CD1c-positive myeloid dendritic cell (primary cell): Measurements from ENCODE around the gene IGFLR1.

Experiments
- DNase-seq: peaks from one replicate; pipeline ENCODE4 v3.0.0-alpha.2; 2016; ENCODE audit errors: extremely low spot score

IGFLR1 gene, protein sequence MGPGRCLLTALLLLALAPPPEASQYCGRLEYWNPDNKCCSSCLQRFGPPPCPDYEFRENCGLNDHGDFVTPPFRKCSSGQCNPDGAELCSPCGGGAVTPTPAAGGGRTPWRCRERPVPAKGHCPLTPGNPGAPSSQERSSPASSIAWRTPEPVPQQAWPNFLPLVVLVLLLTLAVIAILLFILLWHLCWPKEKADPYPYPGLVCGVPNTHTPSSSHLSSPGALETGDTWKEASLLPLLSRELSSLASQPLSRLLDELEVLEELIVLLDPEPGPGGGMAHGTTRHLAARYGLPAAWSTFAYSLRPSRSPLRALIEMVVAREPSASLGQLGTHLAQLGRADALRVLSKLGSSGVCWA

DNA sequence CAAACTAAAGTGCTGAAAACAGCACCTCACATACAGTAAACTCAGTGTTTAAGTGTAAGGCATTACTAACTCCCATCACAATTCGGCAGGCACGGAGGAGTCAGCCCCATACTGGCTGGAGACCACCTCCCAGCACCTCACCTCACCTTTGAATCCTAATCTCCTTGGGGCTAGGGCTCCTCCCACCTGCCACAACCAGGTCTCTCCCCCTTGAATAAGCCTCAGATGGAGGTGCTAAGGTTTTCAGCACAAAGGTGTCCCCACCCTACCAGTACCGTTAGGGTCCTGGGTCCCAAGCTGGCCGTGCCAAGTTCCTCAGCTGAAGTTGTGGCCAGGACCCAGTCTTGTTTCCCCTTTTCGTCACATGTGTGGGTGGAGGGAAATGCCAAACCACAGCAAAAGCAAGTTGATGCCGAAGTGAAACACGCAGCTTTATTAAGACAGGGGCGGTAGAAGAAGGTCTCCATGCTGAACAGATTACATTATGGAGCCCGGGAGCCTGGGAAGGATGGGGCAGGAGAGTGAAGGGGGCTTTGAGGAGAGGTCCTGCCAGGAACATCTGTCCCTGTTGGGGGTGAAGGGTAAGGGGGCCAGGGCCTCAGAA is at the start of gene IGFLR1:
IGFLR1 (minus strand) TSS at position 332 of the 604 bp plus-strand sequence. CDS start 1,272 bp downstream, outside the sequence.
- peak; percentile 94 for DNase-seq

DNA sequence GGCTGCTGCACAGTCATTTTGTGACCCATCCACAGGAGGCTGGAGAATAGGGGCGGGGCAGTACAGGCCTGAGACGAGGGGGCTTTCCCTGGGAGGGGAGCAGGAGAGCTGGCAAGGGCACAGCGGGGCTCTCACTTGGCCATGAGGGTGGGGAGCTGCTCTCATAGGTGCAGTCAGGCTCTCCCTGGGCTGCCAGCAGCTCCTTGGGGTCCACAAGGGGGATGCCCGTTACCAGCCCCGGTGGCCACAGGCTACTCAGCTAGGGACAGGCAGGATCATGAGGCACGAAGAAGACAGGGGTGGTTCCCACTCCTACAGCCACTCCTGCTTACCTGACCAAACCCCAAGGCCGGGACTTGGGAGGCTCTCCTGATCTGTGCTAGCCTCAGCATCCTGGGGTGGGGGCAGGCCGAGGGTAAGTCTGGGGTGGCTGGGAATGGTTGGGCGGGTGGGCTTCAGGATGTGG is 49.6 kb upstream of the IGFLR1 start:
- DNase-seq = no peak

DNA sequence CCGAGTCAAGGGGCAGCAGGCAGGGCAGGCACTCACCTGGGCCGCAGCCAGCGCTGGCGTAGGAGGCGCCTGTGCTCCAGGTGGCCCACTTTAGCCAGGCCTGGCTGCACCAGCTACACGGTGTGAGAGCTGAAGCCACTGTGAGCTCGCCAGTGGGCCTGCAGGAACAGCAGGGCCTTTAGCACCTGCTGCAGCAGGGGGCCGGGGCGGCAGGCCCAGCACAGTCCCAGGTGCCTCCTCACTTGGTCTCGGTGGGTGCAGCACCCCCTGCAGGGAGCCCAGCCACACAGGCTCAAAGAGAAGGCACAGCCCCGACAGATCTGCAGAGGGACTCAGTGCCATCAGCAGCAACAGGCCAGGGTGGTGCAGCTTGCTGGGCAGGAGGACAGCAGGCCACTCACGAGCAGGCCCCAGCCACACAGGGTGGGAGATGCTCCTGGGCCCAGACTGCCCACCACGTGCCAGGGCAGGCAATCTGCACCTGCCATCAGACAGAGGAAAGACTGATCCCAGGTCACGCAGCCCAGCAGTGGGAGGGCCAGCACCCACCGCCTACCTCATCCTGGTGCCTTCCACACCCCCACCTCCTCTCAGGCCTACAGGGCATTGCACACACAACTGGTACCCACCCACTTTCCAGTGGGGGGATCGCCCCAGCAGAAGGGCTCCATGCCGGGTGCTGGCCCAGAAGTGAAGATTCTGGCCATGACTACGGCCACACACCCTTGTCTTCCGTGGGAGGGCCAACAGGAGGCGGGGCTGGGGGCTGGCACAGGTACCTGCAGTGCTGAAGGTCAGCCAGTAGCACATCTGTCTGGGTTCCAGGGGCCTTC is 48.9 kb upstream of the IGFLR1 start:
- DNase-seq = no peak

DNA sequence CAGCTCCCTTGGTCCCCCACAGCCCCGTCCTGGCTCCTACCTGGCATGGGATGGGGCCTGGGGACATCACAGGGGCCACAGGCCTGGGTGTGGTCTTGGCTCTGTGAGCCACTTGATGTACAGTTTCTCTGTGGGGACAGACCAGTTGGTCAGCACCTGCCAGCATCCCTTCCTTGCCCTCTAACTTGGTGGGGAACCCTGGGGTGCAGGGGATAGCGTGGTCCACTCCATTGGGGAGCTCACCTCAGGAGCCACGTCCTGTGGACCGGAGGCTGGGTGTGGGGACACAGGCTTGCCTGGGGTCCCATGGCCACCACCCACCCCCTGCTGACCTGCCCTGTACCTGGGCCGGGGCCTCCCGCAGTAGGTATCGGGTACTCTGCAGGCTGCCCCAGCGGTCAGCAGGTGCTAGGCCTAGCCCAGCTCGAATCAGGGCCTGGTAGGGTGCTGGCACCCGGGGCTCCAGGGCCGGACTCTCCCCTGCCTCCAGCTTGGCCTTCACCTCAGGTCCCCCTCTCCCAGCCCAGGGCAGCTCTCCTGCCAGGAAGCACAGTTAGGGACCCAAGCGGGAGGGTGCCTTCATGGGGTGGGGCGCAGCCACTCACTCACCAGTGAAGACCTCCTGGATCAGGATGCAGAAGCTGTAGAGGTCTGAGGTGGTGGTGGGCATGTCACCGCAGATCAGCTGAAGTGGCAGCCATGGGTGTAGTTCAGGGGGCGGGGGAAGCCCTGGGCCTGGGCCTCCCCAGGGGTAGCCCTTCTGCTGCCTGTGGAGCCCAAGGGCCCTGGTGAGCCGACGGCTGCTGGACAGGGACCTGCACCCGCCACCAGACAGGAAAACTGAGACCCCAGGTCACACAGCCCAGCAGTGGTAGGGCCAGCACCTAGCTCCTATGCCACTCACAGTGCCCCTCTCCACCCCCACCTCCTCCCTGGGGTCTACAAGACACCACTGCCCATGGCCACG is 48.0 kb upstream of the IGFLR1 start:
- no peak for DNase-seq

DNA sequence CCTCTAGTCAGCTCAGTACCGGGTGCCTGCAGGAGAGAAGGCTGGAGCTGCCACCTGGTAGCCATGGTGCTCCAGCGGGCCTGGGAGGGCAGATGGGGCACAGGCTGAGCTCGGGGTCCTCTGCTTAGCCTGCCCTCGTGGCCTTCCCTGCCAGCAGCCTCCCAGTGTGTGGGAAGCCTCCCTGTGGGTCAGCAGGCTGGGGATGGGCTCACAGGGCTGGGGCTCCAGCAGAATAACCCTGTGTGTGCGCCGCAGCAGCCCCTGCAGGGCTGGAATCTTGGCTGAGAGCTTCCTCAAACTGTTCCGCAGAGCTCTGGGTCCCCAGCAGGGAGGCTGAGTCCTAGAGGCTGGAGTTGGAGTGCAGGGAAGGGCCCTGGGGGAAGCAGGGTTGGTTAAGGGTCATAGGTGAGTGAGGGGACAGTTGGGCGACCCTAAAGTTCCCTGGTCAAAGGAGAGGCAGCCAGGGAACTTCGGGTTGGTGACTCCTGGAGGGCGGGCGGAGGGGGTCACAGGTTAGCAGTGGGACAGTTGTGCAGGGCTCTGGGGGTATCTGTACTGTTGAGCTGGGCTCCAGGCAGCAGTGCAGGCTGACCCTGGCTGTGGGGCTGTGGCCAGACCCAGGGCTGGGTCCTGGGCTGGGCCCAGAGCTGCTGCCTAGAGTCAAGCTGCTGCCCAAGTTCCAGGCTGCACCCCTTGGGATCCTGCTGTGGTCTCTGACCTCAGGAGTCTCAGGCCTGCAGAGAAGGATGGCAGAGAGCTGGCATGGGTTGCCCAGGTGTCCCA is 47.1 kb upstream of the IGFLR1 start:
- no peak for DNase-seq

DNA sequence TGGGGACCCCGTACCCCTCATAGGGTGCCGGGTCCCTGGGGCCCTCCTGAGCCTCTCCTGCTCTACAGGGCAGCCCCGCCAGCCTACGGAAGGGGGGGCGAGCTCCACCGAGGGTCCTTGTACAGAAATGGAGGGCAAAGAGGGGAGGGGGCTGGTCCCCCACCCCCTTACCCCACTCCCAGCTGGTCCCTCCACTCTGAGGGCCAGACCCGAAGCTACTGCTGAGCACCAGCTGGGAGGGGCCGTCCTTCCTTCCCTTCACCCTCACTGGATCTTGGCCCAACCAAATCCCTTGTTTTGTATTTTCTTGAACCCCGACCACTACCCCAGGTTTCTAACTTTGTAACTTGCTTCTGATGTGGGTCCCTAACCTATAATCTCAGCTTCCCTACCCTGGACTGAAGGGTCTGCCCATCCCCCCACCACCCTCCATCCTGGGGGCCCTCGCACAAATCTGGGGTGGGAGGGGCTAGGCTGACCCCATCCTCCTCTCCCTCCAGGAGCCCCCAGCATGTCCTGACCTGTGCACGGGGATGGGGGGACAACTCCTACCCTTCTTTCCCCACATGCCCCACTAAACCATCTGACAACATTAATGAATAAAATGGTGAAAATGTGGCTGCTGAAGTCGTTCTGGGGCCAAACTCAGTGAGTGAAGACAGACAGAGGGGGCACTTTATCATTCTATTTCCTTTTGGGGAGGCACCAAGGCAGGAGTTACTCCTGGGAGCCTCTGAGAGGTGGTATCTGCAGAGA is 46.1 kb upstream of the IGFLR1 start:
- no peak for DNase-seq

DNA sequence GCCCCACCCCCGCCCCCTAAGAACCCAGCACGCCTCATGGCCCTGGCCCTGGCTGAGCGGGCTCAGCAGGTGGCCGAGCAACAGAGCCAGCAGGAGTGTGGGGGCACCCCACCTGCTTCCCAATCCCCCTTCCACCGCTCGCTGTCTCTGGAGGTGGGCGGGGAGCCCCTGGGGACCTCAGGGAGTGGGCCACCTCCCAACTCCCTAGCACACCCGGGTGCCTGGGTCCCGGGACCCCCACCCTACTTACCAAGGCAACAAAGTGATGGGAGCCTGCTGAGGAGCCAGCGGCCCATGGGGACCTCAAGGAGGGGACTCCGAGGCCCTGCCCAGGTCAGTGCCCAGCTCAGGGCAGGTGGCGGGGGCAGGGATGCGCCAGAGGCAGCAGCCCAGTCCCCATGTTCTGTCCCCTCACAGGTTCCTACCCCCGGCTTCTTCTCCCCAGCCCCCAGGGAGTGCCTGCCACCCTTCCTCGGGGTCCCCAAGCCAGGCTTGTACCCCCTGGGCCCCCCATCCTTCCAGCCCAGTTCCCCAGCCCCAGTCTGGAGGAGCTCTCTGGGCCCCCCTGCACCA is 45.1 kb upstream of the IGFLR1 start:
- DNase-seq = no peak

DNA sequence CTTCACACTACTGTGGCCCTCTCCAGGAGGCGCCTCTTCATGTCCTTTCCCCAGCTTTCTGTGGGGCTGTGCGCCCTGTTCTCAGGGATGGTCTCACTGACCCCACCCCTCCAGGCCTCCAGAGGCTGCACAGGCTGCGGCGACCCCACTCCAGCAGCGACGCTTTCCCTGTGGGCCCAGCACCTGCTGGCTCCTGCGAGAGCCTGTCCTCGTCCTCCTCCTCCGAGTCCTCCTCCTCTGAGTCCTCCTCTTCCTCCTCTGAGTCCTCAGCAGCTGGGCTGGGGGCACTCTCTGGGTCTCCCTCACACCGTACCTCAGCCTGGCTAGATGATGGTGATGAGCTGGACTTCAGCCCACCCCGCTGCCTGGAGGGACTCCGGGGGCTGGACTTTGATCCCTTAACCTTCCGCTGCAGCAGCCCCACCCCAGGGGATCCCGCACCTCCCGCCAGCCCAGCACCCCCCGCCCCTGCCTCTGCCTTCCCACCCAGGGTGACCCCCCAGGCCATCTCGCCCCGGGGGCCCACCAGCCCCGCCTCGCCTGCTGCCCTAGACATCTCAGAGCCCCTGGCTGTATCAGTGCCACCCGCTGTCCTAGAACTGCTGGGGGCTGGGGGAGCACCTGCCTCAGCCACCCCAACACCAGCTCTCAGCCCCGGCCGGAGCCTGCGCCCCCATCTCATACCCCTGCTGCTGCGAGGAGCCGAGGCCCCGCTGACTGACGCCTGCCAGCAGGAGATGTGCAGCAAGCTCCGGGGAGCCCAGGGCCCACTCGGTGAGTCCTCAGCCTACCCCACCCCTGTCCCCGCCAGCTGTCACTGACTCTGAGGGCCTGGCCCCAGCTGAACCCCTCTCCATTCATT is 44.3 kb upstream of the IGFLR1 start:
- DNase-seq = no peak

DNA sequence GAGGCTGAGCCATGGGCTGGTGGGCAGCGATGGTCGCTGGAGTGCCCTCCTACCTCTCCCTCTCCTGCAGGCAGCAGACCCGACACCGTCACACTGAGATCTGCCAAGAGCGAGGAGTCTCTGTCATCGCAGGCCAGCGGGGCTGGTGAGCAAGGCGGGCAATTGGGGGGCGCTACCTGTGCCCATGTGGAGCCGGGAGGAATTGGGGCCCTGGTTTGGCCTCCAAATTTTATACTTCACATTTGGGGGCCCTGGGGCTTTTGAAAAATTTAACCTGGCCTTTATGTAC is 43.0 kb upstream of the IGFLR1 start:
- no peak for DNase-seq

DNA sequence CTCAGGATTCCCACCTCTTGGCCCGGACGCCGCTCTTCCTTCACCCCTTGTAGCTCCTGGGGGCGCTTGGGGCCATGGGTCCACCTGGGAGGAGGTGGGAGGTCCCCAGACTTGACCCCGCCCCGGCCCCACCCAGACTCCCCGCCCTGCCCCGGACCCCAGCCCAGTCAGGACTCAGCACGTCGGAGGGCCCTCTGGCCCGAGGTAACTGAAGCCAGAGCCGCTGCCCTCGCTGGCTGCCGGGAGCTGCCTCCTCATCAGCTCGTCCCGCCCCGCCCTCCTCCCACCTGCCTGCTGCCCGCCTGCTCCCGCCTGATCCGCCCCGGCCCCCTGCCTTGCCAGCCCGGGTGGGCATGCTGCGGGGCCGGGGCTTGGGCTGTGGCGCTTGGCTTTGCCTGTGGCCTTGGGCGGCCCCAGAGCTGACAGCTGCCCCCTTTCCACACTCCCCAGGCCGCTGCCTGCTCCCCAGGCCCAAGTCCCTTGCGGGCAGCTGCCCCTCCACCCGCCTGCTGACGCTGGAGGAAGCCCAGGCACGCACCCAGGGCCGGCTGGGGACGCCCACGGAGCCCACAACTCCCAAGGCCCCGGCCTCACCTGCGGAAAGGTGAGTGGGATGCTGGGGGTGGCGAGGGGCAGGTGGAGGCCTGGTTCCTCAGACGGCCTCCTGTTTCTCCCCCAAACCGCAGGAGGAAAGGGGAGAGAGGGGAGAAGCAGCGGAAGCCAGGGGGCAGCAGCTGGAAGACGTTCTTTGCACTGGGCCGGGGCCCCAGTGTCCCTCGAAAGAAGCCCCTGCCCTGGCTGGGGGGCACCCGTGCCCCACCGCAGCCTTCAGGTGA is 42.5 kb upstream of the IGFLR1 start:
- no peak for DNase-seq

DNA sequence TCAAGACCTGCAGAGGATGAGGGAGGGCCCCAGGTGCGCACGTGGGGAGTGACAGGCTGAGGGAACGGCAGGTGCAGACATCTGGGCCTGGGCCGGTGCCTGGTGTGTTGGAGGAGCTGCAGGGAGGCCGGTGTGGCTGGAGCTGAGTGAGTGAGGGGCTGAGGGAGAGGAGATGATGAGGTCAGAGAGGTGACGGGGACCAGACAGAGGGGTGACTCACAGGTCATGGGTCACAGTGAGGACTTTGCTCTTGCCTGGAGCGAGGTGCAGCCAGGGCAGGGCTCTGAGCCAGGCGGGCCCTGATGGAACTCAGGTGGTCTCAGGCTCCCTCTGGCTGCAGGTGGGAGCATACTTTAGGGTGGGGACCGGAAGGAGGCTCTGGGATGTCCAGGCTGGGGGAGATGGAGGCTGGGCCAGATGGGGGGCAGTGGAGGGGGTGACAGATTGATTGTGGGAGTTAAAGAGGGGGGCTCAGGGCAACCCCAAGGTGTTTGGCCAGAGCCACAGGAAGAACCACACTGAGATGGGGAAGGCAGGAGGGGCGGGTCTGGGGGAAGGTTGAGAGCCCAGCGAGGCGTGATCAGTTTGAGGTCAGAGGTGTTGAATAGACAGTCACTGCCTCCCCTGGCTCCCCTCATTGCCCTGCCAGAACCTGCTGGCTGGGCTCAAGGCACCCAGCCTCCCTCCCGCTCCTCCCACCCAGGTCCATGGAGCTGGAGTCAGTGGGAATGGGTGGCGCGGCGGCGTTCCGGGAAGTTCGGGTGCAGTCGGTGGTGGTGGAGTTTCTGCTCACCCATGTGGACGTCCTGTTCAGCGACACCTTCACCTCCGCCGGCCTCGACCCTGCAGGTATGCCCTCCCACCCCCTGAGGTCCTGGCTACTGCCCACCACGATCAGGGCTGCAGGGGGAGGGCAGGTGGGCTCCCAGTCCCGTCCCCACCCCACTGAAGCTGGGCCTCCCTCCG is 41.5 kb upstream of the IGFLR1 start:
- no peak for DNase-seq

DNA sequence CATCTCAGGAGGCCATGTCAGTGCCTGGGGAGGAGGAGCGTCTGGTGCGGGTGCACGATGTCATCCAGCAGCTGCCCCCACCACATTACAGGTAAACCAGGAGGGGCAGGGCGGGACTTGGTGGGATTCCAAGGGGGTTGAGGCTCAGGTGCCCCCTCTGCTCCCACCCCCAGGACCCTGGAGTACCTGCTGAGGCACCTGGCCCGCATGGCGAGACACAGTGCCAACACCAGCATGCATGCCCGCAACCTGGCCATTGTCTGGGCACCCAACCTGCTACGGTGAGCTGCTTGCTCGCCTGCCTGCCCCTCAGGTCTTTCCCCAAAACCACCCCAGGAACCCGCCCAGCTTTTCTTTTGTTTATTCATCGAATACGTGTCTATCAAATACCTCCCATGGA is 40.3 kb upstream of the IGFLR1 start:
- DNase-seq = no peak

DNA sequence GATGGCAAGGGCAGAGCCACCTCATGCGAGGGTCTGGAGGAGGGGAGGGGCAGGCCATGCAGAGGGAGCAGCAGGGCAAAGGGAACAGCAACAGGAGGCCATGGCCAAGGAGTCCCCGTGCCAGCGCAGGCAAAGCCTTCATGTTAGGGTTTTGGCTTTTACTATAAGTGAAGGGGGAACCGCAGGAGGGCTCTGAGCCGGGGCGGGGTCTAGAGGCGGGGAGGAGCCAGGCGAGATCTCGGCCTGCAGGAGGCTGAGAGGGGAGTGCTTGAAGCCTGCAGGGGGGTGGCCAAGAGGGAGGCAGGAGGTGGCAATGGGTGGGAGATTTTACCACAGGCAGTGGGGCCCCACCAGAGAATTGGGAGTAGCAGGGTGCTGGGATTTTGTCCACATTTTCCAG is 39.4 kb upstream of the IGFLR1 start:
- no peak for DNase-seq

DNA sequence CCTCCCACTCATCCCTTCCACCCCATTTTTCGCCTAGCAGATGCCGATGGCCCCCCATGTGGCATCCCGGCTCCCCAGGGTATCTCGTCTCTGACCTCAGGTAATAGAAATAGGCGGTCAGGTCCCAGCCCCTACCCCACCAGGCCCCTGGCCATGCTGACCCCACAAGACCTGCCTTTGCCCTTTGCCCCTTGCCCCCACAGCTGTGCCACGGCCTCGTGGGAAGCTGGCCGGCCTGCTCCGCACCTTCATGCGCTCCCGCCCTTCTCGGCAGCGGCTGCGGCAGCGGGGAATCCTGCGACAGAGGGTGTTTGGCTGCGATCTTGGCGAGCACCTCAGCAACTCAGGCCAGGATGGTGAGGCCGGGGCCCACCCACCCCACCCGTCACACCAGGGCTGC is 38.5 kb upstream of the IGFLR1 start:
- no peak for DNase-seq

DNA sequence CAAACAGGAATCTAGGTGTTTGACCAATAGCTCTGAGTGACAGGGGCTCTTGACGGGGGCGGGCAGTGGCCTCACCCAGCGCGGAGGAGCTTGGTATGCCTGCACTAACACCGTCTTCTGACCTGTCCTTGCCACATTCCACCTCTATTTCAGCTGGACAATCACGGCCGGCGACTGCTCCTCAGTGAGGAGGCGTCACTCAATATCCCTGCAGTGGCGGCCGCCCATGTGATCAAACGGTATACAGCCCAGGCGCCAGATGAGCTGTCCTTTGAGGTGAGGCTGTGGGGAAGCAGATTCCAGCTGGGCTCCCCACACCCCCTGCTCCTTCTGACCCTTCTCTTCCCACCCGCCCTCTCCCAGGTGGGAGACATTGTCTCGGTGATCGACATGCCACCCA is 37.8 kb upstream of the IGFLR1 start:
- no peak for DNase-seq

DNA sequence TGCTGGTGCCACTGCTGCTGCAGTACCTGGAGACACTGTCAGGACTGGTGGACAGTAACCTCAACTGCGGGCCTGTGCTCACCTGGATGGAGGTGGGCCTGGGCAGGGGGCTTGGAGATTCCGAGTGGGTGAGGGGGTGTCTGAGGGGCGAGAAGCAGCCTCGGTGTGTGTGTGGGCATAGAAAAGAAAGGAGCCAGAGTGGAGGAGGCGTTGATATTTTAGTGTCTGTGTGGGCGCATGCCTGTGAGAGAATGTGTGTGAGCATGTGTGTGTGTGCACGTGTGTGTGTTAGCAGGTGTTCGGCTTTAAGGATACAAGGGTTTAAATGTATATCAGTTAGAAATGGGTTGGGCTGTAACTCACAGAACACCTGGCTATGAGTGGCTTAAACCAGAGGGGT is 36.8 kb upstream of the IGFLR1 start:
- DNase-seq = no peak

DNA sequence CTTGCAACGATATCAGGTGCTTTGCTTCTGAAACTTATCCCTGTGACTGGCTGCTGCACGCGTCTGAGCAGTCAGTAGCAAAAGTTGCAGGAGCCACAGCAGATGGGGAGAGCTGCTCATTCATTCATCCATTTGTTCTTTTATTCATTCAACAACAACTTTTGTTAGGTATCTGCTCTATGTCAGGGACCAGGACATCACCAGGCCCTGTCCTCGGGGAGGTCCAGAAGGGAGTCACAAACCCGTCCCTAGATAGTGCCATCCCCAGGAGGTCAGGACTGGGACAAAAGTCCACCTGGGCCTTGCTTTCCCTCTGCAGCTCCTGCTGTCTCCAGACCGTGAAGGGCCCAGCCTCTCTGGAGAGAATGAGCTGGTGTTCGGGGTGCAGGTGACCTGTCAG is 35.7 kb upstream of the IGFLR1 start:
- no peak for DNase-seq
